ENCODE results near the gene KY.

DNA sequence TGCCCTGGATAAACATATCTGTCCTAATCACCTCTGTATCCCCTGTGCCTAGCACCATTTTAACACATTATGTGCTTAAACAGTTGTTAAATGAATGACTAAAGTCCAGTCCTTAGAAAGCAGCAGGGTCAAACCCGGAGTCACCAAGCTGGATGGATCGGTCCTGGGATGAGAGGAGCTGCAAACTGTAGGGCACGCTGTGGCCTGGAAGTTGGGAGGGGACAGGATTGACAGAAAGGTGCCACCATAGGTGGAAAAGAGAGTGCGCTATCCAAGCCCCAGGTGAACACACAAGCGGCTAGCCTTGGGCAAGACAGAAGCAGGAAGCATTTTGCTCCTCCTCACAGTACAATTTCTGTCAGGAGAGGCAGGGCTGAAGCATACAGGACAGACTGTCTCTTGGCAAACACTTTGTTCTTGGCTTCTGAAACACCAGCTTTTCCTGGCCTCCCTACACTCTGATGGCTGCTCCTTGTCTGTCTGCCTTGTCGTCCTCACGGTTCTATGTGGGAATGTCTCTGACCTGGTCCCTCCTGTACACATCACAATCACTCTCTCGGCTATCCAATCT lies 48.4 kb upstream of the KY start:
- TF ChIP-seq, protein P1, sequence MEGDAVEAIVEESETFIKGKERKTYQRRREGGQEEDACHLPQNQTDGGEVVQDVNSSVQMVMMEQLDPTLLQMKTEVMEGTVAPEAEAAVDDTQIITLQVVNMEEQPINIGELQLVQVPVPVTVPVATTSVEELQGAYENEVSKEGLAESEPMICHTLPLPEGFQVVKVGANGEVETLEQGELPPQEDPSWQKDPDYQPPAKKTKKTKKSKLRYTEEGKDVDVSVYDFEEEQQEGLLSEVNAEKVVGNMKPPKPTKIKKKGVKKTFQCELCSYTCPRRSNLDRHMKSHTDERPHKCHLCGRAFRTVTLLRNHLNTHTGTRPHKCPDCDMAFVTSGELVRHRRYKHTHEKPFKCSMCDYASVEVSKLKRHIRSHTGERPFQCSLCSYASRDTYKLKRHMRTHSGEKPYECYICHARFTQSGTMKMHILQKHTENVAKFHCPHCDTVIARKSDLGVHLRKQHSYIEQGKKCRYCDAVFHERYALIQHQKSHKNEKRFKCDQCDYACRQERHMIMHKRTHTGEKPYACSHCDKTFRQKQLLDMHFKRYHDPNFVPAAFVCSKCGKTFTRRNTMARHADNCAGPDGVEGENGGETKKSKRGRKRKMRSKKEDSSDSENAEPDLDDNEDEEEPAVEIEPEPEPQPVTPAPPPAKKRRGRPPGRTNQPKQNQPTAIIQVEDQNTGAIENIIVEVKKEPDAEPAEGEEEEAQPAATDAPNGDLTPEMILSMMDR (conservative IDR thresholded peaks at IDR 0.05; ENCODE audit: low read depth, low read length) = no peak
- TF ChIP-seq EZH2 (IDR thresholded peaks at IDR 0.05; ENCODE audit: low read length, unreplicated experiment) (no peak), EZH2phosphoT487 (IDR thresholded peaks at IDR 0.05; ENCODE audit: borderline replicate concordance, low read length) (no peak)
